Nephron progenitor cell (in vitro differentiated cells): Measurements from ENCODE around the gene PCDHGA6.
"Not testable (repeated sequence)": the region's sequence is repeated elsewhere in the genome, so short reads cannot be mapped to it uniquely, and the experiment has no call there.

Experiments used
- DNase-seq: peaks from one replicate; pipeline ENCODE4 v3.0.0; 2021
- H3K27ac Mint-ChIP-seq: 2 replicates; pipeline ENCODE4 v1.8.0; 2021; ENCODE audit warnings: mild to moderate bottlenecking, moderate library complexity, mixed read lengths
- H3K27me3 Mint-ChIP-seq: 2 replicates; pipeline ENCODE4 v1.8.0; 2021; ENCODE audit warnings: mild to moderate bottlenecking, low read depth, mixed read lengths; ENCODE audit not compliant: poor library complexity
- H3K36me3 Mint-ChIP-seq: 2 replicates; pipeline ENCODE4 v1.8.0; 2021; ENCODE audit warnings: low read depth, mixed read lengths
- H3K4me1 Mint-ChIP-seq: 2 replicates; pipeline ENCODE4 v1.8.0; 2021; ENCODE audit warnings: mixed read lengths
- H3K4me3 Mint-ChIP-seq: 2 replicates; pipeline ENCODE4 v1.8.0; 2021; ENCODE audit warnings: mild to moderate bottlenecking, moderate library complexity, mixed read lengths
- H3K9me3 Mint-ChIP-seq: 2 replicates; pipeline ENCODE4 v1.8.0; 2021; ENCODE audit warnings: mild to moderate bottlenecking, moderate library complexity, mixed read lengths
- CTCF ChIP-seq: fragments of 200-600 bp; sonication (generic); IDR thresholded peaks from 2 replicates; pipeline ENCODE4 v1.5.0; 2021; ENCODE audit warnings: antibody characterized with exemption

Gene PCDHGA6

GRCh38 chr5:141389153-141390042 lies 15.7 kb downstream of the PCDHGA6 start:
- TF ChIP-seq CTCF = no peak
- peaks cover 72% of the 10 kb centered on the region for H3K36me3 Mint-ChIP-seq
- peaks cover 96% of the 10 kb centered on the region for H3K9me3 Mint-ChIP-seq
- peak overlapping the region; percentile 72 for H3K27ac Mint-ChIP-seq
- H3K4me3 Mint-ChIP-seq = peak overlapping the region; percentile 35
- no peaks in the 10 kb centered on the region for H3K4me1 Mint-ChIP-seq
- peaks cover 3% of the 10 kb centered on the region for H3K27me3 Mint-ChIP-seq
- no peak for DNase-seq

- Mint-ChIP-seq H3K27ac (no peak within 1 kb of the TSS), H3K36me3 (peaks cover 80% of the 10 kb centered on the region), H3K9me3 (peaks cover 95% of the 10 kb centered on the region), H3K4me1 (no peaks in the 10 kb centered on the region), H3K27me3 (peaks cover 3% of the 10 kb centered on the region), H3K4me3 (no peak within 1 kb of the TSS)
- no peak for DNase-seq
- no peak for TF ChIP-seq CTCF
These were observed 18.9 kb downstream of the PCDHGA6 start, which contains the start of gene PCDHGA8 for GRCh38 chr5:141392429-141393198. Gene PCDHGA8 (plus strand): TSS chr5:141392633. CDS start chr5:141392814, 181 bp downstream.

GRCh38 chr5:141393267-141393666 lies 19.6 kb downstream of the PCDHGA6 start:
- peaks cover 78% of the 10 kb centered on the region for H3K36me3 Mint-ChIP-seq
- no peaks in the 10 kb centered on the region for H3K4me1 Mint-ChIP-seq
- DNase-seq = no peak
- no peak overlapping the region for H3K4me3 Mint-ChIP-seq
- H3K9me3 Mint-ChIP-seq = peaks cover 94% of the 10 kb centered on the region
- H3K27ac Mint-ChIP-seq = no peak overlapping the region
- TF ChIP-seq CTCF = no peak
- peaks cover 3% of the 10 kb centered on the region for H3K27me3 Mint-ChIP-seq

GRCh38 chr5:141394401-141395187 lies 20.9 kb downstream of the PCDHGA6 start:
- H3K27me3 Mint-ChIP-seq, H3K27ac Mint-ChIP-seq, H3K4me1 Mint-ChIP-seq, DNase-seq, H3K4me3 Mint-ChIP-seq: not testable (repeated sequence)
- Mint-ChIP-seq H3K36me3 (peaks cover 76% of the 10 kb centered on the region), H3K9me3 (peaks cover 94% of the 10 kb centered on the region)

- H3K4me3 Mint-ChIP-seq, H3K27me3 Mint-ChIP-seq, DNase-seq, H3K4me1 Mint-ChIP-seq, H3K27ac Mint-ChIP-seq: not testable (repeated sequence)
- H3K36me3 Mint-ChIP-seq = peaks cover 70% of the 10 kb centered on the region
- H3K9me3 Mint-ChIP-seq = peaks cover 88% of the 10 kb centered on the region
These were observed 24.3 kb downstream of the PCDHGA6 start, which contains the start of gene PCDHGB5 for GRCh38 chr5:141397756-141398551. Gene PCDHGB5 (plus strand): TSS chr5:141397947. CDS start chr5:141398128, 181 bp downstream.

- Mint-ChIP-seq H3K9me3 (peaks cover 88% of the 10 kb centered on the region), H3K36me3 (peaks cover 66% of the 10 kb centered on the region), H3K27ac (no peak overlapping the region), H3K27me3 (peaks cover 5% of the 10 kb centered on the region), H3K4me3 (no peak overlapping the region), H3K4me1 (no peaks in the 10 kb centered on the region)
- DNase-seq = no peak
- TF ChIP-seq CTCF = no peak
These were observed 24.9 kb downstream of the PCDHGA6 start for GRCh38 chr5:141398608-141399007.
